ENCODE results near the gene THOC2.
"Not testable (repeated sequence)": the region's sequence is repeated elsewhere in the genome, so short reads cannot be mapped to it uniquely, and the experiment has no call there.

Gene THOC2

DNA sequence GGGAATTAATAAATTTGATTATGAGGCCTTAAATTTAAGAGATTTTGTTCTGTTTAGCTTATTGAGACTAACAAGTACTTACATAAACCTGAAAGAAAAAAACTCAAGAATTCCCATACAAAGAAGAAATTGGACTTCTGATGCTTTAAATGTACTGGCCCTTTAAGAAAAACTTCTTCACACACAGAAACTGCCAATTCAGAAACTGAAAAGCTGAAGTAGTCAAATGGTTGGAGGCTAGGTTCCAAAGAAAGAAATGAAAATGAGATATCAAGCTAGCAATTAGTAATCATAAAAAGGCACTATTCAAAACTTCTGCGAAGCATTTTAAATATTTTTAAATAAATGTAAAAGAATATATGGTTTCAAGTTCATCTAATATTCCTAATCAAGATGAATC is 151.3 kb downstream of the THOC2 start:
- in situ Hi-C loops (cut with MboI; ENCODE audit: low sequenced_read_pairs), result no loop called here

DNA sequence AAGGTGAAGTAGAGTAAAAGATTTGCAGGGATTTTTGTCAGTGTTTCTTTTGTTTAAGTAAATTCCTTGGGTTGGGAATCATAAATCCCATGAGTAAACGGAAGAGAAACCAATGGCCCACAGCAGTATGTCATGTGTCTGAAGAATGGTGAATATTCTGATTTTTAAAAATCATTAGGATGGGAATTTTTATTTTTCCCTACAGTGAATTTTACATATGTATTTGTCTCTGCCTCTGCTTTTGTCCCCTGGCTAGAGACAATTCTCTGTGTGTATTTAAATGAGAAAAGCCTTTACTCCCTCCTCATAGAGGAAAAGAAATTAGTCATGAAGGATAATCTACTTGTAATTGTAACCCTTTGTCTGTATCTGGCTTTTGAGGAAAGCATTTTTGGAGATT is 152.1 kb downstream of the THOC2 start:
- in situ Hi-C loops (cut with MboI; ENCODE audit: low sequenced_read_pairs), result no loop called here

DNA sequence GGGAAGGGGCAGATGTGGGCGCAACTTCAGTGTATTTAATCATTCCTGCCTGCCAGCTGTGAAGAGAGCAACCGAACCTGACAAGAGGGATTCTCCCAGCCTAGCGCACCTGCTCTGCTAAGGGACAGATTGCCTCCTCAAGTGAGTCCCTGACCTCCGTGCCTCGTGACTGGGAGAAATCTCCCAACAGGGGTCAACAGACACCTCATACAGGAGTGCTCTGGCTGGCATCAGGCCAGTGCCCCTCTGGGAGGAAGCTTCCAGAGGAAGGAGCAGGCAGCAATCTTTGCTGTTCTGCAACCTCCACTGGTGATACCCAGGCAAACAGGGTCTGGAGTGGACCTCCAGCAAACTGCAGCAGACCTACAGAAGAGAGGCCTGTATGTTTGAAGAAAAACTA is 158.8 kb downstream of the THOC2 start:
- in situ Hi-C loops (cut with MboI; ENCODE audit: low sequenced_read_pairs), result not testable (repeated sequence)

DNA sequence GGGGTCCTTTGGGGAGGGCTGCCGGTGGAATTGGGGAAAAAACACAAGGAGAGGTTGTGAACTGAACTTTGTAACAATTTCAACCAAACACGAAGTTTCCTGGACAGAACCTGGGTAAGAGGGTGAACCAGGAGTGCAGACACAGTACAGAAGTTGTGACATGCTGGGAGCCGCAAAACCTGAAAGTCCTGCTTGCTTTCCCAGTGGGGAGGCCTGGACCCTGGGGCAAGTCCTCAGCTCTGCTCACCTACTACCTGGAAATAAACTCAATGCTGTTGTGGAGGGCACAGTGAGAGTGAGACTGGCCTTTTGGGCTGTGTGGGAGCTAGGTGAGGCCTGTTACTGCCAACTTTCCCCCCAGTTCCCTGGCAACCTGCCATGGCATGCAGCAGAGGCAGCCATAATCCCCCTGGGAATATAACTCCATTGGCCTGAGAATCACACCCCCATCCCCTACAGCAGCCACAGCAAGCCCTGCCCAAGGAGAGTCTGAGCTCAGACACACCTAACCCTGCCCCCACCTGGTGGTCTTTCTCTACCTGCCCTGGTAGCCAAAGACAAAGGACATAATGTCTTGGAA is 162.8 kb downstream of the THOC2 start:
- in situ Hi-C loops (cut with MboI; ENCODE audit: low sequenced_read_pairs), result no loop called here

DNA sequence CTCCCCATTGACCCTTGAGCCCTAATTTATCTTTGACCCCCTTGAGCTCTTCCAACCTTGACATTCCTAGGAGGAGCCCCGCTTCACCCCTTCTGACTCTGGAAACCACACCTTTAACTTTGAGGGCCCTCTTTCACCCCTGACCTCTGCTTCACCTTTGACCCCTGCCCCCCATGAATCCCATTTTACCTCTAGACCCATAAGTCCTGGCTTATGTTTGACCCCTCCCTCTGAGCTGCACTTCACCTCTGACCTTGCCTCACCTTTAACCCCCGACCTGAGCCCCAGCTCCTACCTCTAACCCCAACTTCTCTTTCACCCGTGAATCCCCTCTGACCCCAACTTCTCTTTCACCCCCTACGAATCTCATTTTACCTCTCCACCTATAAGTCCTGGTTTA is 169.7 kb downstream of the THOC2 start:
- in situ Hi-C loops (cut with MboI; ENCODE audit: low sequenced_read_pairs), result no loop called here

DNA sequence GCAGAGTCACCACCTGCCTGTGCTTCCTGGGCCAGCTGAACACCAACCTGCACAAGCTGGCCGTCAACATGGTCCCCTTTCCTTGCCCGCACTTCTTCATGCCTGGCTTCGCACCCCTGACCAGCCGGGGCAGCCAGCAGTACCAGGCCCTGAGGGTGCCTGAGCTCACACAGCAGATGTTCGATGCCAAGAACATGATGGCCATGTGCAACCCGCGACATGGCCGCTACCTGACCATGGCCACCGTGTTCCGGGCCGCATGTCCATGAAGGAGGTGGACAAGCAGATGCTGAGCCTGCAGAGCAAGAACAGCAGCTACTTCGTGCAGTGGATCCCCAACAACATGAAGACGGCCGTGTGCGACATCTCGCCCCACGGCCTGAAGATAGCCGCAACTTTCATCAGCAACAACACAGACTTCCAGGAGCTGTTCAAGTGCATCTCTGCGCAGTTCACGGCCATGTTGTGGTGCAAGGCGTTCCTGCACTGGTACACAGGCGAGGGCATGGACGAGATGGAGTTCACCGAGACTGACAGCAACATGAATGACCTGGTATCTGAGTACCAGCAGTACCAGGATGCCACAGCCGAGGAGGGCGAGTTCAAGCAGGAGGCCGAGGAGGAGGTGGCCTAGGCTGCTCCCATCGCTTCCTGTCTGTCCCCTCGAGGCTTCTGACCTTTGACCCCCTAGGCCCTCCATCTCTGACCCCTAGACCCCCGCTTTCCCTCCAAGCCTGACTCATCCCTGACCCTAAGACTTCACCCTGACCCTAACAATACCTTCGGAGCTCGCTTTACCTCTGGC is 170.3 kb downstream of the THOC2 start:
- in situ Hi-C loops (cut with MboI; ENCODE audit: low sequenced_read_pairs), result no loop called here

DNA sequence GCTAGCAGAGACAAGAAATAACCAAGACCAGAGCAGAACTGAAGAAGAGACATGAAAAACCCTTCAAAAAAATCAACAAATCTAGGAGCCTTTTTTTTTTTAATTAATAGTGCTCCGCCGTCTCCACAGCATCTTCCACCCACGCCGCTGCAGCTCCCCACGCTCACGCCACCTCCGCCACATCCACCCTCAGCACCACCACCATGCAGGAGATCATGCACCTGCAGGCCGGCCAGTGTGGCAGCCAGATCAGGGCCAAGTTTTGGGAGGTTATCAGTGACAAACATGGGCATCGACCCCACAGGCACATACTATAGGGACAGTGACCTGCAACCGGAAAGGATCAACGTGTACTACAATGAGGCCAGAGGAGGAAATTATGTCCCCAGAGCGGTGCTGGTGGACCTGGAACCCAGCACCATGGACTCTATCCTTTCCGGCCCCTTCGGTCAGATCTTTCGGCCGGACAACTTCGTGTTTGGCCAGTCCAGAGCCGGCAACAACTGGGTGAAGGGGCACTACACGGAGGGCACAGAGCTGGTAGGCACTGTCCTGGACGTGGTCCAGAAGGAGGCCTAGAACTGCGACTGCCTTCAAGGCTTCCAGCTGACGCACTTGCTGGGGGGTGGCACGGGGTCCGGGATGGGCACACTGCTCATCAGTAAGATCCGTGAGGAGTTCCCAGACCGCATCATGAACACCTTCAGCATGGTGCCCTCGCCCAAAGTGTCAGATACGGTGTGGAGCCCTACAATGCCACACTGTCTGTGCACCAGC is 171.2 kb downstream of the THOC2 start:
- in situ Hi-C loops (cut with MboI; ENCODE audit: low sequenced_read_pairs), result no loop called here

DNA sequence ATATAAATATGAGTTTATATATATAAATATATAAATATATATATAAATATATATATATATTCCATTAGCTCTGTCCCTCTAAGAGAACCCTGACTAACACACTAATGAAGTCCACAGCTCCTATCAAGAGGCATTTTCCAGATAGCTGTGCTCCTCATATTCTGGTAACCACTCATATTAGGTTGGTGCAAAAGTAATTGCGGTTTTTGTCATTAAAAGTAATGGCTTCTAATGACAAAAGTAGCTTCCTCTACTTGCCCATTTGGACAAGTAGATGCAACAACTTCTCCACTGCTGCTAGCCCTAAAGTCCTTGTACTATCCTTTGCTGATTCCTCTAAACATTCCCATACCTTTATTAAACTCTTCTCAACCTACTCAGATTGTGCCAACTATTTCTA is 182.0 kb downstream of the THOC2 start:
- in situ Hi-C loops (cut with MboI; ENCODE audit: low sequenced_read_pairs), result no loop called here
